Fibroblast of lung (primary cell): Measurements from ENCODE around the gene CCL2.

Source experiments
- EZH2 ChIP-seq: IDR thresholded peaks from 2 replicates; pipeline ENCODE4 v1.5.1; 2012; ENCODE audit warnings: low read length, control low read depth, mild to moderate bottlenecking; ENCODE audit errors: missing control alignments
- TF ChIP-seq, protein P1 (sequence below), 2 donors: IDR thresholded peaks in 1 of 2; conservative IDR thresholded peaks in 1 of 2; 1 replicate in 1 of 2; 2 replicates in 1 of 2; pipeline ENCODE4 v1.5.1; 2011 to 2012; ENCODE audit warnings: low read length in 2 of 2, control low read depth in 1 of 2, inconsistent platforms in 1 of 2, low read depth in 1 of 2, mild to moderate bottlenecking in 1 of 2

GRCh38 chr17:34248511-34249024 is 6.5 kb upstream of the CCL2 start:
- TF ChIP-seq, protein P1, sequence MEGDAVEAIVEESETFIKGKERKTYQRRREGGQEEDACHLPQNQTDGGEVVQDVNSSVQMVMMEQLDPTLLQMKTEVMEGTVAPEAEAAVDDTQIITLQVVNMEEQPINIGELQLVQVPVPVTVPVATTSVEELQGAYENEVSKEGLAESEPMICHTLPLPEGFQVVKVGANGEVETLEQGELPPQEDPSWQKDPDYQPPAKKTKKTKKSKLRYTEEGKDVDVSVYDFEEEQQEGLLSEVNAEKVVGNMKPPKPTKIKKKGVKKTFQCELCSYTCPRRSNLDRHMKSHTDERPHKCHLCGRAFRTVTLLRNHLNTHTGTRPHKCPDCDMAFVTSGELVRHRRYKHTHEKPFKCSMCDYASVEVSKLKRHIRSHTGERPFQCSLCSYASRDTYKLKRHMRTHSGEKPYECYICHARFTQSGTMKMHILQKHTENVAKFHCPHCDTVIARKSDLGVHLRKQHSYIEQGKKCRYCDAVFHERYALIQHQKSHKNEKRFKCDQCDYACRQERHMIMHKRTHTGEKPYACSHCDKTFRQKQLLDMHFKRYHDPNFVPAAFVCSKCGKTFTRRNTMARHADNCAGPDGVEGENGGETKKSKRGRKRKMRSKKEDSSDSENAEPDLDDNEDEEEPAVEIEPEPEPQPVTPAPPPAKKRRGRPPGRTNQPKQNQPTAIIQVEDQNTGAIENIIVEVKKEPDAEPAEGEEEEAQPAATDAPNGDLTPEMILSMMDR (conservative IDR thresholded peaks at IDR 0.05 in 1 of 2, IDR thresholded peaks at IDR 0.05 in 1 of 2; ENCODE audit: low read depth in 1 of 2, low read length in 2 of 2): no peak
- no peak for TF ChIP-seq EZH2
